WTC11 (cell line): Measurements from ENCODE around the gene UQCRQ. TPM values are rescaled to one million over a fixed set of nuclear protein-coding genes. Genes with fewer than 3 reads are reported as not detected.

Experiments
- ATAC-seq: fragments of 200-7000 bp; cut with Tn5 transposase; 2 replicates; pipeline ENCODE4 v1.10.0; 2021; ENCODE audit warnings: mild to moderate bottlenecking, moderate library complexity
- CTCF ChIA-PET: fragments of 300-600 bp; sonication (Branson Sonifier 250); formaldehyde crosslinking; loops from one replicate; lab custom pipeline; 2021; ENCODE audit warnings: antibody characterized with exemption; lab: Charles Lee
- POLR2A ChIA-PET: fragments of 350-600 bp; sonication (Branson Sonifier 250); formaldehyde crosslinking; loops from one replicate; lab custom pipeline; 2021; ENCODE audit warnings: antibody characterized with exemption; lab: Charles Lee
- DNase-seq: peaks from one replicate; pipeline ENCODE4 v3.0.0; 2021; ENCODE audit warnings: low spot score
- H3K27ac Mint-ChIP-seq: 2 replicates; pipeline ENCODE4 v1.8.0; 2021; ENCODE audit warnings: mixed read lengths
- H3K27me3 Mint-ChIP-seq: 2 replicates; pipeline ENCODE4 v1.8.0; 2021; ENCODE audit warnings: low read depth, mild to moderate bottlenecking, moderate library complexity, mixed read lengths
- H3K36me3 Mint-ChIP-seq: 2 replicates; pipeline ENCODE4 v1.8.0; 2021; ENCODE audit warnings: mixed read lengths
- H3K4me1 Mint-ChIP-seq: 2 replicates; pipeline ENCODE4 v1.8.0; 2022; ENCODE audit warnings: mixed read lengths
- H3K4me3 Mint-ChIP-seq: 2 replicates; pipeline ENCODE4 v1.8.0; 2021; ENCODE audit warnings: mild to moderate bottlenecking, moderate library complexity, mixed read lengths
- H3K9me3 Mint-ChIP-seq: 2 replicates; pipeline ENCODE4 v1.8.0; 2021; ENCODE audit warnings: mixed read lengths
- ATF1 ChIP-seq: sonication (generic); formaldehyde crosslinking; IDR thresholded peaks from 2 replicates; pipeline ENCODE4 v1.8.1; 2023; ENCODE audit warnings: mild to moderate bottlenecking, moderate library complexity, missing genetic modification reagents
- ESRRA ChIP-seq: sonication (generic); formaldehyde crosslinking; IDR thresholded peaks from 2 replicates; pipeline ENCODE4 v1.8.1; 2022; ENCODE audit warnings: mild to moderate bottlenecking, missing genetic modification reagents, borderline replicate concordance
- ETV6 ChIP-seq: sonication (generic); formaldehyde crosslinking; IDR thresholded peaks from 2 replicates; pipeline ENCODE4 v1.8.1; 2022; ENCODE audit warnings: mild to moderate bottlenecking, missing genetic modification reagents
- FOXP1 ChIP-seq: sonication (generic); formaldehyde crosslinking; IDR thresholded peaks from 2 replicates; pipeline ENCODE4 v1.8.0; 2022; ENCODE audit warnings: missing genetic modification reagents, mild to moderate bottlenecking, moderate library complexity, borderline replicate concordance
- HMGA2 ChIP-seq: fragments of 250-450 bp; sonication (Bioruptor Pico); IDR thresholded peaks from 2 replicates; pipeline ENCODE4 v1.4.0; 2021; ENCODE audit warnings: mild to moderate bottlenecking, moderate library complexity
- JAZF1 ChIP-seq: fragments of 250-450 bp; sonication (Bioruptor Pico); IDR thresholded peaks from 2 replicates; pipeline ENCODE4 v1.9.0; 2021; ENCODE audit warnings: moderate library complexity, mild to moderate bottlenecking, inconsistent platforms
- MXD4 ChIP-seq: fragments of 250-450 bp; sonication (Bioruptor Pico); IDR thresholded peaks from 2 replicates; pipeline ENCODE4 v1.8.0; 2021; ENCODE audit warnings: mild to moderate bottlenecking, moderate library complexity, borderline replicate concordance
- NFATC4 ChIP-seq: fragments of 250-450 bp; sonication (Bioruptor Pico); IDR thresholded peaks from 2 replicates; pipeline ENCODE4 v1.9.0; 2021; ENCODE audit warnings: mild to moderate bottlenecking
- NFYB ChIP-seq: sonication (generic); formaldehyde crosslinking; conservative IDR thresholded peaks from 2 replicates; pipeline ENCODE4 v1.8.0; 2022; ENCODE audit warnings: low read depth, missing genetic modification reagents
- NR3C1 ChIP-seq: sonication (generic); formaldehyde crosslinking; conservative IDR thresholded peaks from 2 replicates; pipeline ENCODE4 v1.8.1; 2023; ENCODE audit warnings: low read depth, mild to moderate bottlenecking, missing genetic modification reagents
- RORB ChIP-seq: fragments of 250-450 bp; sonication (Bioruptor Pico); IDR thresholded peaks from 2 replicates; pipeline ENCODE4 v1.9.0; 2021; ENCODE audit warnings: mild to moderate bottlenecking
- SP1 ChIP-seq: sonication (generic); formaldehyde crosslinking; conservative IDR thresholded peaks from 2 replicates; pipeline ENCODE4 v1.8.1; 2022; ENCODE audit warnings: missing genetic modification reagents
- TEAD1 ChIP-seq: sonication (generic); formaldehyde crosslinking; IDR thresholded peaks from 2 replicates; pipeline ENCODE4 v1.8.0; 2022; ENCODE audit warnings: mild to moderate bottlenecking, missing genetic modification reagents
- ZBTB21 ChIP-seq: sonication (generic); formaldehyde crosslinking; IDR thresholded peaks from 2 replicates; pipeline ENCODE4 v1.8.1; 2023; ENCODE audit warnings: mild to moderate bottlenecking, missing genetic modification reagents, borderline replicate concordance
- ZNF232 ChIP-seq: sonication (generic); formaldehyde crosslinking; IDR thresholded peaks from 2 replicates; pipeline ENCODE4 v1.8.0; 2022; ENCODE audit warnings: mild to moderate bottlenecking, missing genetic modification reagents
- ZNF263 ChIP-seq: sonication (generic); formaldehyde crosslinking; IDR thresholded peaks from 2 replicates; pipeline ENCODE4 v1.8.1; 2022; ENCODE audit warnings: low read depth, mild to moderate bottlenecking, moderate library complexity, missing genetic modification reagents
- ZNF317 ChIP-seq: sonication (generic); formaldehyde crosslinking; IDR thresholded peaks from 2 replicates; pipeline ENCODE4 v1.8.1; 2023; ENCODE audit warnings: low read depth, mild to moderate bottlenecking, moderate library complexity, missing genetic modification reagents, borderline replicate concordance
- ZNF423 ChIP-seq: fragments of 250-450 bp; sonication (Bioruptor Pico); IDR thresholded peaks from 2 replicates; pipeline ENCODE4 v2.1.2; 2022; ENCODE audit warnings: mild to moderate bottlenecking, moderate library complexity
- ZNF671 ChIP-seq: fragments of 250-450 bp; sonication (Bioruptor Pico); IDR thresholded peaks from 2 replicates; pipeline ENCODE4 v1.8.0; 2021; ENCODE audit warnings: mild to moderate bottlenecking
- total RNA-seq: library from RNA; stranded (reverse); gene quantifications from 3 replicates; pipeline ENCODE4 v1.2.3, GENCODE V29; 2021
- TF ChIP-seq, protein P1 (sequence below): sonication (generic); formaldehyde crosslinking; IDR thresholded peaks from 2 replicates; pipeline ENCODE4 v1.8.1; 2022; ENCODE audit warnings: low read depth, missing genetic modification reagents, borderline replicate concordance
- TF ChIP-seq, protein P2 (sequence below): sonication (generic); formaldehyde crosslinking; IDR thresholded peaks from 2 replicates; pipeline ENCODE4 v1.8.1; 2023; ENCODE audit warnings: mild to moderate bottlenecking, missing genetic modification reagents, moderate library complexity
- TF ChIP-seq, protein P3 (sequence below): fragments of 250-450 bp; sonication (Bioruptor Pico); IDR thresholded peaks from 2 replicates; pipeline ENCODE4 v1.8.0; 2021; ENCODE audit warnings: mild to moderate bottlenecking
- TF ChIP-seq, protein P4 (sequence below): sonication (generic); formaldehyde crosslinking; IDR thresholded peaks from 2 replicates; pipeline ENCODE4 v1.8.1; 2022; ENCODE audit warnings: mild to moderate bottlenecking, moderate library complexity, missing genetic modification reagents
- TF ChIP-seq, protein P5 (sequence below): sonication (generic); formaldehyde crosslinking; conservative IDR thresholded peaks from 2 replicates; pipeline ENCODE4 v1.8.1; 2022; ENCODE audit warnings: mild to moderate bottlenecking, missing genetic modification reagents
- TF ChIP-seq, protein P6 (sequence below): sonication (generic); formaldehyde crosslinking; IDR thresholded peaks from 2 replicates; pipeline ENCODE4 v1.8.1; 2022; ENCODE audit warnings: missing genetic modification reagents, borderline replicate concordance
- TF ChIP-seq, protein P7 (sequence below): sonication (generic); formaldehyde crosslinking; IDR thresholded peaks from 2 replicates; pipeline ENCODE4 v1.8.0; 2022; ENCODE audit warnings: mild to moderate bottlenecking, missing genetic modification reagents

Gene UQCRQ
- total RNA-seq, 1 experiment from 2014 or later: 256 TPM

DNA sequence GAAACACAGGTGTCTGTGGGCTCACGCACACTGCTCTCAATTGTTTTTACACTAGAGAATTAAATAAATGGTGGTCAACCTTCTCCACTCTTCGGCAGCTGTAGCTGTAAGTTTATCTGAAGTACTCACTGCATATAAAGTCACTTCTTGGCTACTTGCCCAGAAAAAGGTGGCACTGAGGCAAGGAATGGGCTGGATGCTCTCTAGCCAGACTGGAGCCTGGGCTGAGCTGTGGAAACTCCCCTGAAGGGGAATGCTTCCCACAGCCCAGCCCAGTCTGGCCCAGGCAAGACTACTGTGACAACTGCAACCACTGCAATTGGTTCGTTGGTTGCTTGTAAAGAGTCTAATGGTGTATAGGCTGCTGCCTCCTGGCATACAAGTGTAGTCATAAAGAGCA is 11.5 kb downstream of the UQCRQ start:
- Mint-ChIP-seq H3K36me3 (peaks cover 37% of the 10 kb centered on the region), H3K4me1 (no peaks in the 10 kb centered on the region), H3K27me3 (no peaks in the 10 kb centered on the region), H3K27ac (no peak overlapping the region), H3K4me3 (no peak overlapping the region), H3K9me3 (no peaks in the 10 kb centered on the region)
- DNase-seq: no peak
- CTCF ChIA-PET: interaction anchor here (0.6 kb wide), 1 partner anchor 65 kb away, joined by 4 read pairs; the partner anchor contains the start of gene SOWAHA
- no peak for TF ChIP-seq MXD4
- TF ChIP-seq TEAD1: no peak
- no peak for TF ChIP-seq HMGA2
- TF ChIP-seq, protein P1, sequence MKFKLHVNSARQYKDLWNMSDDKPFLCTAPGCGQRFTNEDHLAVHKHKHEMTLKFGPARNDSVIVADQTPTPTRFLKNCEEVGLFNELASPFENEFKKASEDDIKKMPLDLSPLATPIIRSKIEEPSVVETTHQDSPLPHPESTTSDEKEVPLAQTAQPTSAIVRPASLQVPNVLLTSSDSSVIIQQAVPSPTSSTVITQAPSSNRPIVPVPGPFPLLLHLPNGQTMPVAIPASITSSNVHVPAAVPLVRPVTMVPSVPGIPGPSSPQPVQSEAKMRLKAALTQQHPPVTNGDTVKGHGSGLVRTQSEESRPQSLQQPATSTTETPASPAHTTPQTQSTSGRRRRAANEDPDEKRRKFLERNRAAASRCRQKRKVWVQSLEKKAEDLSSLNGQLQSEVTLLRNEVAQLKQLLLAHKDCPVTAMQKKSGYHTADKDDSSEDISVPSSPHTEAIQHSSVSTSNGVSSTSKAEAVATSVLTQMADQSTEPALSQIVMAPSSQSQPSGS (CRISPR knock-in tag): no peak
- TF ChIP-seq ETV6: no peak
- TF ChIP-seq NR3C1: no peak
- no peak for TF ChIP-seq ZNF232 (CRISPR knock-in tag)
- TF ChIP-seq ZNF671 (CRISPR knock-in tag): no peak
- TF ChIP-seq, protein P2, sequence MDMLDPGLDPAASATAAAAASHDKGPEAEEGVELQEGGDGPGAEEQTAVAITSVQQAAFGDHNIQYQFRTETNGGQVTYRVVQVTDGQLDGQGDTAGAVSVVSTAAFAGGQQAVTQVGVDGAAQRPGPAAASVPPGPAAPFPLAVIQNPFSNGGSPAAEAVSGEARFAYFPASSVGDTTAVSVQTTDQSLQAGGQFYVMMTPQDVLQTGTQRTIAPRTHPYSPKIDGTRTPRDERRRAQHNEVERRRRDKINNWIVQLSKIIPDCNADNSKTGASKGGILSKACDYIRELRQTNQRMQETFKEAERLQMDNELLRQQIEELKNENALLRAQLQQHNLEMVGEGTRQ (CRISPR knock-in tag): no peak
- no peak for TF ChIP-seq ATF1
- TF ChIP-seq, protein P3, sequence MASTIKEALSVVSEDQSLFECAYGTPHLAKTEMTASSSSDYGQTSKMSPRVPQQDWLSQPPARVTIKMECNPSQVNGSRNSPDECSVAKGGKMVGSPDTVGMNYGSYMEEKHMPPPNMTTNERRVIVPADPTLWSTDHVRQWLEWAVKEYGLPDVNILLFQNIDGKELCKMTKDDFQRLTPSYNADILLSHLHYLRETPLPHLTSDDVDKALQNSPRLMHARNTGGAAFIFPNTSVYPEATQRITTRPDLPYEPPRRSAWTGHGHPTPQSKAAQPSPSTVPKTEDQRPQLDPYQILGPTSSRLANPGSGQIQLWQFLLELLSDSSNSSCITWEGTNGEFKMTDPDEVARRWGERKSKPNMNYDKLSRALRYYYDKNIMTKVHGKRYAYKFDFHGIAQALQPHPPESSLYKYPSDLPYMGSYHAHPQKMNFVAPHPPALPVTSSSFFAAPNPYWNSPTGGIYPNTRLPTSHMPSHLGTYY (CRISPR knock-in tag): no peak
- no peak for TF ChIP-seq RORB (CRISPR knock-in tag)
- TF ChIP-seq ESRRA (CRISPR knock-in tag): no peak
- TF ChIP-seq ZNF423 (CRISPR knock-in tag): no peak
- TF ChIP-seq, protein P4, sequence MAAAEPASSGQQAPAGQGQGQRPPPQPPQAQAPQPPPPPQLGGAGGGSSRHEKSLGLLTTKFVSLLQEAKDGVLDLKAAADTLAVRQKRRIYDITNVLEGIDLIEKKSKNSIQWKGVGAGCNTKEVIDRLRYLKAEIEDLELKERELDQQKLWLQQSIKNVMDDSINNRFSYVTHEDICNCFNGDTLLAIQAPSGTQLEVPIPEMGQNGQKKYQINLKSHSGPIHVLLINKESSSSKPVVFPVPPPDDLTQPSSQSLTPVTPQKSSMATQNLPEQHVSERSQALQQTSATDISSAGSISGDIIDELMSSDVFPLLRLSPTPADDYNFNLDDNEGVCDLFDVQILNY (CRISPR knock-in tag): no peak
- no peak for ATAC-seq
- POLR2A ChIA-PET: no interaction called here

DNA sequence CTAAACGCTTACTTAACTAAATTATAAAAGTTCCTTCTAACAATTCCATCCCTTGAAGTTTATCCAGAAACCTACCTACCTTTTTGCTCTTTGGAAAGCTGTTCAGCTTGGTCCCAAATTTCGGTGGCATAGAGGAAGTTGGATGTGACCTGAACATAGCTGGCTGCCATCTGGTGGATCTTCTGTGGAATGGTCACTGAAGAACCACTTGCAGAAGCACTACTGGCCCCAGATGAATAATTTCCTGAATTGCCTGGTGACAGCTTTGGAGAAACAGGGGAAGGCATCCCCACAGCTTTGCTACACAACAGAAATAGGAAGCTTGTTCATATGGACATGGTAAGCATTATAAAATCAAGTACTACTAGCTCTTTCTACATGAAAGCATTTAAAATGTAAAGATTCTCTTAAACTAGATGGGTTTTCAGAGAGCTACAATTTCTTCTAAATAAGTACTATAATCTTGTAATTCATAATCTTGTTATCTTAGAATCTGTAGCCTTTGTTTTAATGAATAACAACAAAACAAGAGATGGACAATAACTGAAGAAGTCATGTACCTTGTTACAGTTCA is 16.9 kb downstream of the UQCRQ start:
- no peak overlapping the region for H3K27ac Mint-ChIP-seq

DNA sequence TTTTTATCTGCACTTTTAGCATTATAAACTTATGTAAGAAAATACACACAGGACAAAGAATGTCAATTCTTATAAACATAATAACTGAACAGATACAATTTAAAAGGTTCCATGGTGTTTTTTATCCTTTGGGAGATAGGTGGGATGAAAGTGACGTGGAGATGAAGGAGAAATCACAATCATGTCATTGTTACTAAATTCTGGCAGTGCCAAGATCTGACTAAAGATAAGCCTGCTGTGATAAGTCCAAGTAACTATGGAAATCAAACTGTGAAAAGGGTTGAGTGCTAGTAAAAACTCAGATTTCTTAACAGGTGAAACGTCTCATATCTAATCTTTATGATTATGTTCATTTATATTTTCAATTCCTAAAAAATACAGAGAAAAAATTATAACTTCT is 18.1 kb downstream of the UQCRQ start:
- Mint-ChIP-seq H3K9me3 (no peaks in the 10 kb centered on the region), H3K27ac (no peak overlapping the region), H3K4me3 (no peak overlapping the region), H3K4me1 (no peaks in the 10 kb centered on the region), H3K27me3 (no peaks in the 10 kb centered on the region), H3K36me3 (peaks cover 72% of the 10 kb centered on the region)
- ChIA-PET POLR2A (no interaction called here), CTCF (interaction anchor here (0.9 to 1.5 kb wide), 2 partner anchors 59 to 137 kb away, joined by 3 read pairs; partner anchors contain the start of gene CCNI2)
- DNase-seq (no peak), ATAC-seq (no peak)
- TF ChIP-seq, protein P5, sequence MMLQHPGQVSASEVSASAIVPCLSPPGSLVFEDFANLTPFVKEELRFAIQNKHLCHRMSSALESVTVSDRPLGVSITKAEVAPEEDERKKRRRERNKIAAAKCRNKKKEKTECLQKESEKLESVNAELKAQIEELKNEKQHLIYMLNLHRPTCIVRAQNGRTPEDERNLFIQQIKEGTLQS: no peak
- TF ChIP-seq, protein P6, sequence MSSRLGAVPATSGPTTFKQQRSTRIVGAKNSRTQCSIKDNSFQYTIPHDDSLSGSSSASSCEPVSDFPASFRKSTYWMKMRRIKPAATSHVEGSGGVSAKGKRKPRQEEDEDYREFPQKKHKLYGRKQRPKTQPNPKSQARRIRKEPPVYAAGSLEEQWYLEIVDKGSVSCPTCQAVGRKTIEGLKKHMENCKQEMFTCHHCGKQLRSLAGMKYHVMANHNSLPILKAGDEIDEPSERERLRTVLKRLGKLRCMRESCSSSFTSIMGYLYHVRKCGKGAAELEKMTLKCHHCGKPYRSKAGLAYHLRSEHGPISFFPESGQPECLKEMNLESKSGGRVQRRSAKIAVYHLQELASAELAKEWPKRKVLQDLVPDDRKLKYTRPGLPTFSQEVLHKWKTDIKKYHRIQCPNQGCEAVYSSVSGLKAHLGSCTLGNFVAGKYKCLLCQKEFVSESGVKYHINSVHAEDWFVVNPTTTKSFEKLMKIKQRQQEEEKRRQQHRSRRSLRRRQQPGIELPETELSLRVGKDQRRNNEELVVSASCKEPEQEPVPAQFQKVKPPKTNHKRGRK (CRISPR knock-in tag): no peak
- TF ChIP-seq, protein P7, sequence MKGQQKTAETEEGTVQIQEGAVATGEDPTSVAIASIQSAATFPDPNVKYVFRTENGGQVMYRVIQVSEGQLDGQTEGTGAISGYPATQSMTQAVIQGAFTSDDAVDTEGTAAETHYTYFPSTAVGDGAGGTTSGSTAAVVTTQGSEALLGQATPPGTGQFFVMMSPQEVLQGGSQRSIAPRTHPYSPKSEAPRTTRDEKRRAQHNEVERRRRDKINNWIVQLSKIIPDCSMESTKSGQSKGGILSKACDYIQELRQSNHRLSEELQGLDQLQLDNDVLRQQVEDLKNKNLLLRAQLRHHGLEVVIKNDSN: no peak
- TF ChIP-seq SP1 (CRISPR knock-in tag): no peak
- no peak for TF ChIP-seq NFYB (CRISPR knock-in tag)
- no peak for TF ChIP-seq ESRRA (CRISPR knock-in tag)
- no peak for TF ChIP-seq ZNF317
- no peak for TF ChIP-seq JAZF1 (CRISPR knock-in tag)
- no peak for TF ChIP-seq FOXP1 (CRISPR knock-in tag)
- TF ChIP-seq, protein P4 (CRISPR knock-in tag): no peak
- TF ChIP-seq ZBTB21 (CRISPR knock-in tag): no peak
- TF ChIP-seq ZNF263 (CRISPR knock-in tag): no peak

More for the DNA sequence above, 16.9 kb downstream of the UQCRQ start:
- ATAC-seq (peak; percentile 81), DNase-seq (peak; percentile 28)
- Mint-ChIP-seq H3K9me3 (no peaks in the 10 kb centered on the region), H3K27me3 (no peaks in the 10 kb centered on the region), H3K4me1 (no peaks in the 10 kb centered on the region), H3K4me3 (no peak overlapping the region), H3K36me3 (peaks cover 72% of the 10 kb centered on the region)
- ChIA-PET POLR2A (interaction anchor here (1.0 kb wide), 1 partner anchor 58 kb away, joined by 3 read pairs; no protein-coding TSS in a partner anchor), CTCF (interaction anchor here (0.6 to 1.9 kb wide), 17 partner anchors 8 to 136 kb away, joined by 3 to 13 read pairs (median 5); partner anchors contain the start of genes CCNI2, GDF9, LEAP2 and SHROOM1)
- TF ChIP-seq NFATC4 (no peak), ZNF263 (CRISPR knock-in tag) (no peak)
